NAMALWA (cell line): Measurements from ENCODE around the gene CCT6B.

Source experiments
- DNase-seq: peaks from one replicate; pipeline ENCODE4 v3.0.0-alpha.2; 2015; ENCODE audit warnings: low spot score

The CCT6B gene

DNA sequence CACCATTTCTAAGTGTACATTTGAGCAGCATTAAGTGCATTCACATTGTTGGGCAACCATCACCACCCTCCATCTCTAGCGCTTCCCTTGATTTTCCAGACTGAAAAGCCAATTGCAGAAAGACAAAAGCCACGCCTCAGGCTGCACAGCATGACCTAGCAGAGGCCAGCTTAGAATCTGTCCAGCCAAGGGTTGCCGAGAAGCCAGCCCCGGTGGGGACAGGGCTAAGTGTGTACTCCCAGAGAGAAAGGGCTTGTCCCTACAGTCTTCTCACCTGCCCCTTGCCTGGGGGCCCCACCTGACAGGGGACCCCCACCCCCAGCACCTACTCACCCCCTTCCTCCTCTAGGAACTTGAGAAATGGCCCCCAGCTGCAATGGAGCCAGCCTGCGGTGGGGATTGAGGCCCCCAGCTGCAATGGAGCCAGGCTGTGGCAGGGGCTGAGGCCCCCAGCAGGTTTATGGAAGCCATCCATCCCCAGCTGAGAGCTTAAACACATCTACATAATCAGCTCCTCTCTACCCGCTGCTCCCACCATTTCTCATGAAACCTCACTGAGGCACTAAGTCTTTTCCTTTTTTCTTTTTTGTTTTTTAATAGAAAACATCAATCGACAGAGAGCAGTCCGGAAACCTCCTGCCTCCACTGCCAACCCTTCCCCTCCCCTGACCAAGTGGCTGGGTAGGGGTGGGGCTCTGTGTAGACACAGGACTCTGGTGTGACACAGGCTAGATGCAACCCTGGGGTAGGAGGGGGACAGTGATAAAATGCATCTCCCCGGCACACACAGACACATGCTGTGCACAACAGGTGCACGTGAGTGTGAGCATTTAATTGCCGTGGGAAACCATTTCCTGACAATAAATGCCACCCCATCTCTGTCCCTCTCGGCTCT lies 77.9 kb downstream of the CCT6B start:
- DNase-seq = no peak

DNA sequence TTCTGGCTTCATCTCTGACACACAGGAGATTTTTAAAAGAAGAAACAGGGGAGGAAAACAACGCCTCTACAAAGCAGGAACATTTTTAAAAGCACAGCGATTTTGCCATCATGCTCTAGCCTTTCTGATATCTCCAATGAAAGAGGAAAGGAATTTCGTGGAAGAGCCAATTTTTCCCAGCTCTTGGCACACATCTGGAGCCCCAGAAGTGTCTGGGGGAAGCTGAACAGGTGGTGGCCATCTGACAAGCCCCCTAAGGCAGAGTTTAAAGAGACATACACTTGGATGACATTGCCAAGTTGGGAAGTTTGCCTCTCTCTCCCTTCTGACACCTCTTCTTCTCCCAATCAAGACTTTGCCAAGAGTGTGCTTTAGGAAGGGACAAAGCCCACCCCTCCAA lies 82.1 kb downstream of the CCT6B start:
- no peak for DNase-seq
